Panc1 (cell line): Measurements from ENCODE around the gene ZNF563. TPM values are rescaled to one million over a fixed set of nuclear protein-coding genes. Genes with fewer than 3 reads are reported as not detected.

Experiments used
- ATAC-seq: fragments of 200-7000 bp; cut with Tn5 transposase; 2 replicates; pipeline ENCODE4 v1.9.1; 2020; ENCODE audit warnings: mild to moderate bottlenecking, moderate library complexity
- BruUV-seq: library from RNA; stranded (reverse); fragments of 400-500 nt; replicated peaks from 2 replicates; lab custom pipeline; 2021; lab: Mats Ljungman, UMichigan
- CTCF ChIA-PET: fragments of 300-600 bp; sonication (Branson Sonifier 250); formaldehyde crosslinking; loops from one replicate; lab custom pipeline; 2022; ENCODE audit warnings: antibody characterized with exemption; lab: Charles Lee
- POLR2A ChIA-PET: fragments of 300-600 bp; sonication (Branson Sonifier 250); formaldehyde crosslinking; loops from one replicate; lab custom pipeline; 2022; ENCODE audit warnings: antibody characterized with exemption; lab: Charles Lee
- DNase-seq: peaks from one replicate; pipeline ENCODE4 v3.0.0-alpha.2; 2010; ENCODE audit warnings: low read depth, low spot score
- H3K27ac ChIP-seq: 2 replicates; pipeline ENCODE4 v1.5.1; 2011; ENCODE audit warnings: mild to moderate bottlenecking, low read length, inconsistent platforms
- H3K27me3 ChIP-seq: fragments of 200-500 bp; sonication (Bioruptor generic); 2 replicates; pipeline ENCODE4 v1.6.0; 2014; ENCODE audit warnings: low read length, inconsistent platforms; ENCODE audit not compliant: control insufficient read depth, insufficient read depth
- H3K36me3 ChIP-seq: fragments of 200-500 bp; sonication (Bioruptor generic); 2 replicates; pipeline ENCODE4 v1.5.1; 2014; ENCODE audit warnings: inconsistent platforms, mild to moderate bottlenecking, low read length, moderate library complexity; ENCODE audit not compliant: control insufficient read depth, insufficient read depth
- H3K4me1 ChIP-seq: 2 replicates; pipeline ENCODE4 v1.5.1; 2011; ENCODE audit warnings: inconsistent platforms, mild to moderate bottlenecking, low read length, moderate library complexity; ENCODE audit not compliant: control insufficient read depth, insufficient read depth
- H3K4me3 ChIP-seq, 2 experiments: 2 replicates each; pipeline ENCODE4 v1.5.1; 2011 to 2012; ENCODE audit warnings: low read depth in 2 of 2, low read length in 2 of 2, mild to moderate bottlenecking in 2 of 2, inconsistent platforms in 1 of 2, moderate library complexity in 1 of 2
- H3K9me3 ChIP-seq: fragments of 200-500 bp; sonication (Bioruptor generic); 2 replicates; pipeline ENCODE4 v1.5.1; 2014; ENCODE audit warnings: low read depth, mild to moderate bottlenecking, inconsistent platforms, low read length, moderate library complexity; ENCODE audit not compliant: control insufficient read depth, insufficient read depth
- CTCF ChIP-seq: fragments of 450-650 bp; IDR thresholded peaks from 2 replicates; pipeline ENCODE4 v1.5.1; 2017; ENCODE audit warnings: mild to moderate bottlenecking
- POLR2AphosphoS5 ChIP-seq: IDR thresholded peaks from 2 replicates; pipeline ENCODE4 v1.6.1; 2012; ENCODE audit warnings: mild to moderate bottlenecking, low read depth, low read length, moderate library complexity
- REST ChIP-seq, 2 experiments: IDR thresholded peaks; 2 replicates each; pipeline ENCODE4 v1.6.1; 2011 to 2012; ENCODE audit warnings: low read depth in 2 of 2, control low read depth in 1 of 2, low read length in 1 of 2, mild to moderate bottlenecking in 1 of 2, moderate library complexity in 1 of 2; ENCODE audit not compliant: insufficient read depth in 1 of 2
- SIN3A ChIP-seq: IDR thresholded peaks from 2 replicates; pipeline ENCODE4 v1.6.1; 2012; ENCODE audit warnings: low read depth, mild to moderate bottlenecking, low read length, moderate library complexity, borderline replicate concordance; ENCODE audit not compliant: insufficient read depth
- TCF7L2 ChIP-seq: IDR thresholded peaks from 2 replicates; pipeline ENCODE4 v1.6.1; 2011; ENCODE audit warnings: mild to moderate bottlenecking, low read depth, low read length, inconsistent platforms
- in situ Hi-C: cut with HindIII; loops from 2 replicates; pipeline ENCODE4 v1.10.0; 2016; ENCODE audit warnings: low sequenced_read_pairs, low pct_unique_long_range_greater_than_20kb
- intact Hi-C: fragments of 100-400 bp; cut with micrococcal nuclease; formaldehyde crosslinking; loops from one replicate; pipeline ENCODE4 v1.10.0; 2022; ENCODE audit not compliant: unreplicated experiment
- total RNA-seq: library from RNA; stranded (reverse); gene quantifications from one replicate; pipeline ENCODE4 v1.2.1, GENCODE V29; 2021; ENCODE audit not compliant: unreplicated experiment

Gene ZNF563
- total RNA-seq, 1 experiment from 2014 or later: 2.2 TPM

GRCh38 chr19:12284631-12285030 is 48.8 kb downstream of the ZNF563 start:
- ChIA-PET CTCF (no interaction called here), POLR2A (no interaction called here)
- Histone ChIP-seq H3K4me3 (no peak overlapping the region), H3K9me3 (peaks cover 23% of the 10 kb centered on the region; the same call in 1 of the 2 replicates), H3K36me3 (no peaks in the 10 kb centered on the region), H3K27me3 (no peaks in the 10 kb centered on the region), H3K27ac (no peak overlapping the region), H3K4me1 (no peaks in the 10 kb centered on the region)
- DNase-seq (no peak), ATAC-seq (no peak)
- no TSS peak for BruUV-seq
- intact Hi-C loops: no loop called here
- in situ Hi-C loops: no loop called here
- TF ChIP-seq TCF7L2 (no peak), CTCF (no peak), SIN3A (no peak), POLR2AphosphoS5 (no peak), REST (IDR thresholded peaks at IDR 0.05; ENCODE audit: insufficient read depth in 1 of 2, low read depth in 2 of 2, low read length in 1 of 2) (no peak)

- CTCF ChIA-PET: no interaction called here
- POLR2A ChIA-PET: no interaction called here
- in situ Hi-C loops (no loop called here), intact Hi-C loops (no loop called here)
- Histone ChIP-seq H3K9me3 (peaks cover 27% of the 10 kb centered on the region; the same call in 1 of the 2 replicates), H3K36me3 (no peaks in the 10 kb centered on the region), H3K27ac (no peak overlapping the region), H3K27me3 (no peaks in the 10 kb centered on the region), H3K4me1 (no peaks in the 10 kb centered on the region), H3K4me3 (no peak overlapping the region)
- no TSS peak for BruUV-seq
- no peak for DNase-seq
- ATAC-seq: no peak
- TF ChIP-seq POLR2AphosphoS5 (no peak), REST (IDR thresholded peaks at IDR 0.05; ENCODE audit: insufficient read depth in 1 of 2, low read depth in 2 of 2, low read length in 1 of 2) (no peak), CTCF (no peak), TCF7L2 (no peak), SIN3A (no peak)
These were observed 49.2 kb downstream of the ZNF563 start for GRCh38 chr19:12284226-12284625.
